Spinal cord (tissue), 10 donors: ENCODE results near the gene OPN4. TPM values are rescaled to one million over a fixed set of nuclear protein-coding genes. Genes with fewer than 3 reads are reported as not detected.
A peak's percentile ranks its signal among the peaks of the same experiment; 100 is the strongest.

Experiments used
- DNase-seq, 6 donors: peaks; one replicate each; pipeline versions ENCODE4 v3.0.0 to v3.0.0-alpha.2; 2013 to 2015; ENCODE audit warnings: low spot score in 6 of 6, low read depth in 4 of 6
- H3K27ac ChIP-seq: one replicate; pipeline ENCODE4 v1.5.1; 2013; ENCODE audit warnings: low read depth, low read length, control low read depth
- H3K27me3 ChIP-seq: one replicate; pipeline ENCODE4 v1.6.1; 2013; ENCODE audit warnings: low read length; ENCODE audit not compliant: control insufficient read depth, insufficient read depth
- H3K36me3 ChIP-seq: one replicate; pipeline ENCODE4 v1.6.1; 2013; ENCODE audit warnings: low read length; ENCODE audit not compliant: control insufficient read depth, insufficient read depth
- H3K4me1 ChIP-seq: one replicate; pipeline ENCODE4 v1.6.1; 2013; ENCODE audit warnings: low read length; ENCODE audit not compliant: control insufficient read depth, insufficient read depth
- H3K4me3 ChIP-seq: one replicate; pipeline ENCODE4 v1.5.1; 2013; ENCODE audit warnings: low read depth, low read length, control low read depth
- H3K9me3 ChIP-seq: one replicate; pipeline ENCODE4 v1.6.1; 2013; ENCODE audit warnings: low read length; ENCODE audit not compliant: control insufficient read depth, insufficient read depth
- WGBS: methylation state at CpG from one replicate; pipeline ENCODE4 v1.1.5; 2013; ENCODE audit warnings: missing lambda C conversion rate; ENCODE audit not compliant: insufficient coverage; 5-methylcytosine and 5-hydroxymethylcytosine counted together
- polyA plus RNA-seq, 2 donors: library from polyadenylated mRNA; unstranded; fragments of 120-200 nt; gene quantifications; one replicate each; pipeline ENCODE4 v1.2.1, GENCODE V29; 2013; ENCODE audit not compliant: insufficient read length in 2 of 2
- total RNA-seq, 2 donors: library from RNA; depleted of rRNA in 1 of 2; stranded (reverse); fragments of 120-200 nt in 1 of 2; fragments of >200 nt in 1 of 2; gene quantifications; one replicate each; pipeline versions ENCODE4 v1.2.3 to v1.2.4, GENCODE V29; 2013 to 2014
- donor health status: healthy.

Gene OPN4
- total and polyA plus RNA-seq, 4 donors, result 0.17 TPM; not detected in 3

DNA sequence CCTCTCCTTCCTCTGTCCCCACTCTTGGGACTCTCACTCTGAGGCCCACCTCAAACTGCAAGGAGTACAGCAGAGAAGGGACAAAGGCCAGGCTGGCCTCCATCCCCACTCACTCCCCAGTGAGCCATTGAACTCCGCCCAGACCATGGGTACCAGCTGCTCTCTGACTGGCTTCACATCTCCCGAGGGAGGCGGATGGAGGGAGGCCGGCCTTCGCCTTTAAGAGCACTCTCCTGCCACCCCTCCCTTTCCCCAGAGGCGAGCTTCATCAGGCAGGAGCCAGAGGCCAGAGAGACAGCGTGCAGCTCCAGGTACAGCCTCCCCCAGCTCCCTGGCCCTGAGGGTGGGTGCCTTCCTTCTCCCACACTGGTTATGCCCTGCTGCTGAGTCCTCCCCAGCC is 12.2 kb downstream of the OPN4 start:
- no peak for DNase-seq
- H3K27ac ChIP-seq, result peak overlapping the region; percentile 40

DNA sequence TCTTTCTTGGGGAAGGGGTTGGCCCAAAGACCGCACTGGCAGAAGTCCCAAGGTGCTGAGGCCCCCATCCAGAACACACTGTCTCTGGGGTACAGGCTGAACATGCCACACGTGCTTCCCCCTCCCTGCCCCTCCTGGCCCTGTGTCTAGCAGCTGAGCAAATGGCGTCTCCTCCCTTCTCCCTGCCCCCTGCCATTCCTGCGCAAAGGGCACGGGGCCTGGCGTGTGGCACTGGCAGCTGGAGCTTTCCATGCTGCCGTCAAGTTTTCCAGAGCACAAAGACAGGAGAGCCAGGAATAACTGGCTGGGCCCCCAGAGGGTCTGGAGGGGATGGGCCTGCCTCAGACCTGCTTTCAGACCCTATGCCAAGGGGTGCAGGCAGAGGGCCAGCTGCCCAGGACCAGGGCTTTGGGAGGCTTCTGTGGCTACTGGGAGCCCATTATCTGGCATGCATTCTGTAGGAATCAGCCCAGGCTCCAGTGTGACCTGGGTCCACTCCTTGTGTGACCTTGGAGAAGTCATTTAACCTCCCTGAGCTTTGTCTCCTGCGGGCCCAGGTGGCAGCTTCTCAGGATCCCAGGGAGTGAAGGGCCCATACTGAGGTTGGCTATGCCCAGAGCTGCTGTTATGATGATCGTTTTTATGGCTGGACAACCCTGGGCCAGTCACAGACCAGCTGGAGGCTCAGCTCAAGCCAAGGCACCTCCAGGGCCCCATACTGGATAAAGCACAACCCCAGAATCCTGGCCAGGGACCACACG is 13.3 kb downstream of the OPN4 start:
- WGBS, result 78% methylated on average over 10 of the region's 10 CpGs
- no peak for DNase-seq
- no peaks in the 10 kb centered on the region for H3K27me3 ChIP-seq

More for the DNA sequence above, 12.2 kb downstream of the OPN4 start:
- H3K4me3 ChIP-seq, result no peak overlapping the region
- 78% methylated on average over 7 of the region's 7 CpGs for WGBS
- H3K27me3 ChIP-seq, result no peaks in the 10 kb centered on the region
- H3K36me3 ChIP-seq, result peaks cover 2% of the 10 kb centered on the region
- H3K9me3 ChIP-seq, result no peaks in the 10 kb centered on the region
- H3K4me1 ChIP-seq, result peaks cover 55% of the 10 kb centered on the region

DNA sequence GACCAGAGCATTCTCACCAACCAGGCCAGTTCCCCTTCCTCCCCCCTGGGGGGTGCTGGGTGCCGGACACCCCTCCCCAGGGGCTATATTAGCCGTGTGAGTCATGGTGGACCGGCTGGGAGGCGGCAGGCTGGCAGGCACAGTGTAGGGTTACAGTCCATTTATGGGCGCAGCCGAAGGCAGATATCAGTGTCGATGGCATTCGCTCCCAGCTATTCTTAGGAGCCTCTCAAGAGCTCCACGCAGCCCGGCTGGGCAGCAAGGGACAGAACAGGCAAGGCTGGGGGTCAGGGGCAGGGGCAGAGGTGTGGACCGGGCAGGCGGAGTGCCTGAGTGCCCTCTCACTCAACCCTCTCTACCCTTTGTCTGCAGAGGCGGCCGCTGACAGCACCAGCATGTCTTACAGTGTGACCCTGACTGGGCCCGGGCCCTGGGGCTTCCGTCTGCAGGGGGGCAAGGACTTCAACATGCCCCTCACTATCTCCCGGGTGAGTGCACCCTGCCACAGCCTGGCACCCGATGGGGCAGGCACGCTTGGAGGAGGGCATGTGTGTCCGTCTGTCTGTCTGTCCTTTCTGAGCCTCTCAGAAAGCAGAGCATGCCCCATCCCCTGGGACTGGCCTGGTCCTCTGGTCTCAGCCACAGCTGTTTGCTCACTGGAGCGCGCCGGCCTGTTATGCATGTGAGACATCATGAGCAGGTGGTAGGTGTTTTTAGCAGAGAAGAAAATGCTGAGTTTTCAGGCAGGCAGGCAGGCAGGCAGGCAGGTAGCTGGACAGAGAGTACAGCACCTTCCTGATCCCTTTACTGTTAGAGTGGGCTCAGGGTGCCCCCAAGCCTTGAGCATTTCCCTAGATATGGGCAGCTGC is 14.2 kb downstream of the OPN4 start, which contains the start of gene LDB3:
Gene LDB3, plus strand, starts transcription at position 215 of the 869 bp plus-strand sequence. Its CDS starts 181 bp downstream, at position 396.
- no peaks in the 10 kb centered on the region for H3K9me3 ChIP-seq
- peaks cover 68% of the 10 kb centered on the region for H3K4me1 ChIP-seq
- H3K27me3 ChIP-seq, result no peaks in the 10 kb centered on the region
- no peak within 1 kb of the TSS for H3K4me3 ChIP-seq
- H3K36me3 ChIP-seq, result peaks cover 2% of the 10 kb centered on the region
- H3K27ac ChIP-seq, result no peak within 1 kb of the TSS
- 73% methylated on average over 23 of the region's 23 CpGs for WGBS
- no peak for DNase-seq

More for the DNA sequence above, 13.3 kb downstream of the OPN4 start:
- Histone ChIP-seq H3K27ac (no peak overlapping the region), H3K4me1 (peaks cover 60% of the 10 kb centered on the region), H3K9me3 (no peaks in the 10 kb centered on the region), H3K4me3 (no peak overlapping the region), H3K36me3 (peaks cover 2% of the 10 kb centered on the region)

DNA sequence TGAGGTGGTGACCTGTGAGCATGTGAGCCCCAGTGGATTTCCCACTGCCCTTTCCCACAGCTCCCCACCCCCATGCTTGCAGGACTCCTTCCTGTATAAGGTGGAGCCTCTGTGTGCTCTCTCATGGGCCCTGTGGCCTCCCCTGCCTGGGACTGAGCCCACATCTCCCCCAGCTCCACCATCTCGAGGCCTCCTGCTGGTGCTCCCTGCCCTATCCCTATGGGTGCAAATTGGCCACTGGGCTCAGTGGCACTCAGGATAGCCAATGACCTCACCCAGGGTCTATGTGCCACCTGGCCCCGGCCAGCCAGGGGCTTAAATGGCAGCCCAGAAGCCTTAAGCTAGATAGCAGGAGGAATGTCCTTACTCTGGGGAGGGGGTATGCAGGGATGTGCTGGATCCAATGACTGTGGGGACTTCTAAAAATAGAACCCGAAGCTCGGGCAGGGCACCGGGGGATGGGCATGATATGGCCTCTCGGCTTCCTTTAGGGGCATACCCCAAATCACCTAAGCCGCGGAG is 16.0 kb downstream of the OPN4 start:
- 93% methylated on average over 8 of the region's 8 CpGs for WGBS
- DNase-seq, result no peak
- Histone ChIP-seq H3K4me1 (peaks cover 74% of the 10 kb centered on the region), H3K27ac (no peak overlapping the region), H3K9me3 (no peaks in the 10 kb centered on the region), H3K27me3 (no peaks in the 10 kb centered on the region), H3K4me3 (no peak overlapping the region), H3K36me3 (peaks cover 2% of the 10 kb centered on the region)

DNA sequence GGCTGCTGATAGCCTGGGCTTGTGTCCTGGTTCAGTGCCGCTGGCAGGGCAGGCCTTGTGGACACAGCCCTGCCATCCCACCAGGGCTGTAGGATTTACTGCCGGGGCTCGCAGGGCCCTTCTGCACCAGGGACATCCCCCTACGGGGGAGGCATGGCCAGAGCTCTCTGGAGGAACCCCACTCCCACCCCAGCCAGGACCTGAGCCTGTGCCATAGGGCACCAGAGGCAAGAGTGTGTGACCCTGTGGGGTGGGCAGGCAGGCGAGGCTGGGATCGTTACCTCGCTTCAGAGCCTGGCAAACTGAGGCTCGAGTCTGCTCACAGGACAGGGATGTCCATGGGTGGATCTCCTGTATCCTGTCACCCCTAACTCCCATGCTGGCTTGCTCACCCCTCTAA is 16.5 kb downstream of the OPN4 start:
- DNase-seq, result no peak
- Histone ChIP-seq H3K36me3 (peaks cover 2% of the 10 kb centered on the region), H3K9me3 (no peaks in the 10 kb centered on the region), H3K27me3 (no peaks in the 10 kb centered on the region), H3K27ac (no peak overlapping the region), H3K4me3 (no peak overlapping the region), H3K4me1 (peaks cover 70% of the 10 kb centered on the region)
- WGBS, result 89% methylated on average over 7 of the region's 8 CpGs

DNA sequence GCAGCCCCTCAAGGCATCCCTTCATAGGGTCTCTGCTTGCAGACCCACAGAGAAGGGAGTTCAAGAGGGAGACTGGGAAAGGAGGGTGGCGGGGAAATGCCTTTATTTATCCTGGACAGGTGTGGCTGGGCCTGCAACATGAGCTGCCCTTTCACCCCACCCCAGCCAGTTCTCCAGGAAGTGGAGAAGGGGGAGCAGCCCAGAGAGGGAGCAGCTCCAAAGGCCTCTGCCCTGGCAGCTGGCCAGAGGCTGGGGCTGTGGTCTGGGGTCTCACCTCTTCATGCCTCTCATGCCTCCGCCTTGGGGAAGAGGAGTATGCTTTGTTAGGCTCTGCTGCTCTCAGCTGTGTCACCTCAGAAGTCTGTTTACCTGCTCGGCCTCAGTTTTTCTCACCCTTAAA is 17.1 kb downstream of the OPN4 start:
- 93% methylated on average over 2 of the region's 3 CpGs for WGBS
- Histone ChIP-seq H3K4me3 (no peak overlapping the region), H3K9me3 (no peaks in the 10 kb centered on the region), H3K27me3 (no peaks in the 10 kb centered on the region), H3K36me3 (peaks cover 2% of the 10 kb centered on the region), H3K4me1 (peaks cover 64% of the 10 kb centered on the region), H3K27ac (no peak overlapping the region)
- DNase-seq, result no peak

DNA sequence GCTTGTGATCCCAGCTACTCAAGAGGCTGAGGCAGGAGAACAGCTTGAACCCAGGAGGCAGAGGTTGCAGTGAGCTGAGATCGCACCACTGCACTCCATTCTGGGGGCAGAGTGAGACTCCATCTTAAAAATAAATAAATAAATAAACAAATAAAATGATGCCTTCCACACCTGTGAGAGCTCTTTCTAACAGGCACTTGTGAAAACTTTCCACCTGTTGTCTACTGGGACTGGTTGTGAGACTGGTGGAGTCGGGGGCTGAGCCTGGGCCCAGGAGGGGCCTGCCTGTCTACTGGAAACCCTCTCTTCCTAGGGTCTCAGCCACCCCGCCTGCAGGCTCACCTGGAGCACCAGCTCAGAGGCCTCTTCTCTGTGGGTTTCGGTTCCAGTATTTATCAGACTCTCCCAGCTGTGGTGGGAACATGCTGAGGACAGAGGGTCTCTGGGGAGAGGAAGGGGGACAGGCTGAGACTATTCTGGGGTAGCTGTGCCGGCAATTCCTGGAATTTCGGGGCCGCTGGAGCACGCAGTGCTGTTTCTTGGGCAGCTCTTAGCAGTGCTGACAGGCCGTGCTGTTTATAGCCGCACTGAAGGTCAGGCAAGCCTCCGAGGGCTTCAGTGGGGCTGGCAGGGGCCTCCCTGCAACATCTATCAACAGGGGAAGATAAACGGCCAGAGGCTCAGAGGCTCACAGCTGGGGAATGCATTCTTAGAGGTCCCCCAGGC is 17.8 kb downstream of the OPN4 start:
- Histone ChIP-seq H3K4me3 (no peak overlapping the region), H3K9me3 (no peaks in the 10 kb centered on the region), H3K4me1 (peaks cover 57% of the 10 kb centered on the region), H3K27me3 (no peaks in the 10 kb centered on the region), H3K27ac (no peak overlapping the region), H3K36me3 (peaks cover 2% of the 10 kb centered on the region)
- 52% methylated on average over 9 of the region's 12 CpGs for WGBS
- DNase-seq, result peak in 2 of 6 donors; percentile 30 to 56

GRCh38 chr10:86673216-86673826 is 19.0 kb downstream of the OPN4 start:
- no peaks in the 10 kb centered on the region for H3K27me3 ChIP-seq
- DNase-seq, result peak in 1 of 6 donors; percentile 35
- H3K9me3 ChIP-seq, result no peaks in the 10 kb centered on the region
- H3K27ac ChIP-seq, result no peak overlapping the region
- H3K4me1 ChIP-seq, result peaks cover 46% of the 10 kb centered on the region
- H3K4me3 ChIP-seq, result no peak overlapping the region
- peaks cover 2% of the 10 kb centered on the region for H3K36me3 ChIP-seq
- whole genome bisulfite sequencing, result 49% methylated on average over 6 of the region's 6 CpGs
